ENCODE results near the gene LAMA5.
A peak's percentile ranks its signal among the peaks of the same experiment; 100 is the strongest.

Gene LAMA5

GRCh38 chr20:62302341-62303061 is 64.6 kb downstream of the LAMA5 start, which contains the start of gene ADRM1:
Gene ADRM1, plus strand, starts transcription at chr20:62302997. Its CDS starts 572 bp downstream, at chr20:62303569.
- DNase-seq (ENCODE audit: low read depth), result peak; percentile 79
- peak; percentile 72 for TF ChIP-seq CTCF (IDR thresholded peaks at IDR 0.05; ENCODE audit: low read depth, low read length, missing control alignments)
- peak within 1 kb of the TSS; percentile 76 for H3K4me3 ChIP-seq (ENCODE audit: low read depth, low read length)

- H3K4me3 ChIP-seq (ENCODE audit: low read depth, low read length), result peak overlapping the region; percentile 71
- TF ChIP-seq CTCF (IDR thresholded peaks at IDR 0.05; ENCODE audit: low read depth, low read length, missing control alignments), result peak; percentile 96
- DNase-seq (ENCODE audit: low read depth), result peak; percentile 78
These were observed 65.3 kb downstream of the LAMA5 start for GRCh38 chr20:62301773-62302340.

DNA sequence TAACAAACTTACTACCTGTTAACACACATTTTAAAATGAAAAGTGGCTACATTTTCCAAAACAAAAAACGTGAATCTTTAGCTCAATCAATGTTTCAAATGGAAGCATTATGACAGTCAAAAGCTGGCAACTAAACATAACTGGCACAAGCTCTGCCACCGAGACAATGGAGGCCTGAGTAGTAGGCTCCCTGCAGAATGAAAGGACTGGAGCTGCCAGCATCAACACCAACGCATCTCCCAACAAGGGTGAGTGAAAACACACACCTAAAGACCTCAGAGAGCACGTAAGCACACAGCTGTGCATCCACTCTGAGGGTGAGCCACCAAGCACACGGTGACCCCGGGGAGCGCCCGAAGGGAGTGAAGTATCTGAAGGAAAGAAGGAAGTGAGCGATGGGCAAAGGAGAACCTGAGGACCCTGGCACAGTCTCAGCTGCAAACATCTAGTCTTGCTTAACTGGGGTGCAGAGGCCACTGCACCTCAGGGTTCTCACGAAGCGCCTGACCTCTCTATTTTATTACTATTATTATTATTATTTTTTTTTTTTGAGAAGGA is 65.9 kb downstream of the LAMA5 start:
- no peak for TF ChIP-seq CTCF (IDR thresholded peaks at IDR 0.05; ENCODE audit: low read depth, low read length, missing control alignments)
- H3K4me3 ChIP-seq (ENCODE audit: low read depth, low read length), result no peak overlapping the region
- no peak for DNase-seq (ENCODE audit: low read depth)

- no peak overlapping the region for H3K4me3 ChIP-seq (ENCODE audit: low read depth, low read length)
- DNase-seq (ENCODE audit: low read depth), result no peak
- no peak for TF ChIP-seq CTCF (IDR thresholded peaks at IDR 0.05; ENCODE audit: low read depth, low read length, missing control alignments)
These were observed 66.8 kb downstream of the LAMA5 start for GRCh38 chr20:62300319-62300718.

- DNase-seq (ENCODE audit: low read depth), result no peak
- no peak overlapping the region for H3K4me3 ChIP-seq (ENCODE audit: low read depth, low read length)
These were observed 67.4 kb downstream of the LAMA5 start for GRCh38 chr20:62299666-62300236.

More at GRCh38 chr20:62299666-62300236, 67.4 kb downstream of the LAMA5 start:
- no peak for TF ChIP-seq CTCF (IDR thresholded peaks at IDR 0.05; ENCODE audit: low read depth, low read length, missing control alignments)

Measured in GM12864 (cell line).